Pons (tissue), 1 donor: ENCODE data around the gene EGR4.

Experiments used
- DNase-seq: peaks from one replicate; pipeline ENCODE4 v3.0.0-alpha.2; 2016; ENCODE audit warnings: low spot score

Gene EGR4

DNA sequence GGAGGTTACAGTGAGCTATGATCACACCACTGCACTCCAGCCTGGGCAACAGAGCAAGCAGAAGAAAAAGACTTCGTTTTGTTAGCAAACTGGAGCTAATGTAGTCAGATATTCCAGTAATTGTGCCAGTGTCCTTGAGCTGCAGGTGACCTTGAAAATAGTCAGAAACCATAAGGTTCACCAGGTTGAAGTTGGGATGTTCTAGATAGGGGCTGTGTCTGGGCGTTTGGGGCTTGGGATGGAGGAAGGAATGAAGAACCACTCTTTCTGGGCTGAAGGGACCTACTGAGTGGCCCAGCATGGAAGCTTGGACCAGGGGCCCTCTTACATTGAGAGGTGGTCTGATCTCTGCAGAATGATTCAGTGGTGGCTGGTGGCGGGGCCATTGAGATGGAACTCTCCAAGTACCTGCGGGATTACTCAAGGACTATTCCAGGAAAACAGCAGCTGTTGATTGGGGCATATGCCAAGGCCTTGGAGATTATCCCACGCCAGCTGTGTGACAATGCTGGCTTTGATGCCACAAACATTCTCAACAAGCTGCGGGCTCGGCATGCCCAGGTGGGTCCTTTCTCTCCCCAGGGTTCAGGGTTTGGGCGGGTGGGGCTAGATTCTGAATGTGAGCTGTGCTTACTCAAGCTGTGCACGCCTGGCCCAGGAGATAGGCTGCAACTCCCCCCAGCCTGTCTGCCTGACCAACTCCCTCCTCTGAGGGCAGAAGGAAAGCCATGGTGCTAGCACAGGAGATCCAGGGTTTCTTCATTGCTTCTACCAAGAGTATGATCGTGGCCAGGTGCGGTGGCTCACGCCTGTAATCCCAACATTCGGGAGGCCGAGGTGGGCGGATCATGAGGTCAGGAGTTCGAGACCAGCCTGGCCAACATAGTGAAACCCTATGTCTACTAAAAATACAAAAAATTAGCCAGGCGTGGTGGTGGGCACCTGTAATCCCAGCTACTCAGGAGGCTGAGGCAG, 42.2 kb downstream of the EGR4 start:
- peak; percentile 37 for DNase-seq

DNA sequence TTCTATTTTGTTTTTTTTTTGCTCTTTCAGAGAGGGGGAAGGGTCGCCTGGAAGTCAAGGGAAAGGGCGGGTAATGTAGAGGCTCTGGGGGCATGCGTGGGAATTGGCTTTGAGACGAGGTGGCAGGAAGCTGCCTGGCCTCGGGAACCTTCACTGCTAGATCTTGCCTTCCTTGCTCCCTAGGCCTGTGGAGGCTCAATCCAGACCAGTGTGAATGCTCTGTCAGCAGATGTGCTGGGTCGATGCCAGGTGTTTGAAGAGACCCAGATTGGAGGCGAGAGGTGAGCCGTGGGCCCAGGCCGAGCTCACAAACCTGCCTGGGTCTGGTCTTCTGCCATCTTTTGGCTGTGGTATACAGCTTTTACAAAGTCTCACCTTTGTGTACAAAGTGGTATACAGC, 43.7 kb downstream of the EGR4 start:
- DNase-seq = no peak

DNA sequence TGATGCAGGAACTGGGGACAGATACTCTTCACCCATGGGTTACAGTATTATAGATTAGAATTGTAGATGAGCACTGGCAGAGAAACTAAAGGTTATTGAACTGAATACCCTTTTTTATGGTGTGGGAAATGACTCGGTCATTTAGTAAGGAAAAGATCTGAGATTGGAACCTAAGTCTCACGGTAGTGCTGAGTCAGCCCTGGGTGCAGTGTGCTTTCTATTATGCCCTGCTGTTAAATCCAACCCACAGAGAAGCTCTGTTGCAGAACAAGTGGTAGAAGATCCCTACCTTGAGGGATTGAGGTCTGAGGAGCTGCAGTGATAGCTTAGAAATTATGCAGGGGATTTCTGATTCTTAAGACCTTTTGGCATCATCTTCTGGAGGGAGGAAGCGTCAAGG, 46.5 kb downstream of the EGR4 start:
- no peak for DNase-seq

DNA sequence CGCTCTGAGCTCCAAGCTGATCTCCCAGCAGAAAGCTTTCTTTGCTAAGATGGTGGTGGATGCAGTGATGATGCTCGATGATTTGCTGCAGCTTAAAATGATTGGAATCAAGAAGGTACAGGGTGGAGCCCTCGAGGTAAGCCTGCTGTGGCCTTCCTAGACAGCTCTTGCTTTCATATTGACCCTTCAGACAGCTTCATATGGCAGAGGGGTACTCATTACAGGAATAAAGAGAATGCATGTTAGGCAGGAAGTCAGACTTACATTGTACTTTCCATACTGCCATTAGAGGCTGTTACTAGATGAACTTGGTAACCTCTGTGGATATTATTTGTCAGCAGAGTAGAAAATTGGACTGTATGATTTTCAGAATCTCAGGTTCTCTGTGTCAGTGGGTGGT, 48.8 kb downstream of the EGR4 start:
- no peak for DNase-seq

DNA sequence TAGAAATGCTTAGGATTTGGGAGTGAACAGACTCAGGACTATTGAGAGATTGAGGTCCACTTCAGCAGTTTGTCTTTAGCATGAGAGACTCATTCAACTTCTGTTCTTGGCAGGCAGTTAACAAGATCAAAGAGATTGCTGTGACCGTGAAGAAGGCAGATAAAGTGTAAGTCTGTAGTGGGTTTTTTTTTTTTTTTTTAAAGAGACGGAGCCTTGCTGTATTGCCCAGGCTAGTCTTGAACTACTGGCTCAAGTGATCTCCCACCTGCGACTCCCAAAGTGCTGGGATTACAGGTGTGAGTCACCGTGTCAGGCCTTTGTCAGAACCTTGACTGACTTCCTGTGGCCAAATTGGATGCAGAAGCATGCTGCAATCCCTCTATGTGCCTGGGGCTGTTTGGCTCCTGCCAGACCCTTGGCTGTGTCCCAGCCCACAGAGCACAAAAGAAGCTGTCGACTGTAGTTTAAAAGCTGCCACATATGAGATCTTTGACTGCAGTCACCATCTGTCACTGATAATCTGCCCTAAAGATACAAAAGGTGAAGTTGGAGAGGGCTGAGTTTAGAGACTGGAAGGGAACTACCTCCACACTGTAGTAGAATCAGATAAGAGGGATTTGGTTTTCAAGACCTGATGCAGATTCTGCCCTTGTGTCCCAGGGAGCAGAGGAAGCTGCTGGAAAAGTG, 49.3 kb downstream of the EGR4 start:
- DNase-seq = no peak
